NCI-H524 treated with DMSO at 0.1 percent for 48 hours (cell line): ENCODE results near the gene SFT2D3.

Experiments
- DNase-seq: peaks from one replicate; lab custom pipeline; 2025; lab: John Stamatoyannopoulos, UW

Gene SFT2D3

GRCh38 chr2:127707890-127708648 is 6.8 kb downstream of the SFT2D3 start:
- no peak for DNase-seq

- DNase-seq, result no peak
Observed at GRCh38 chr2:127709336-127709735, 8.0 kb downstream of the SFT2D3 start.

GRCh38 chr2:127712999-127713398 is 11.7 kb downstream of the SFT2D3 start:
- no peak for DNase-seq

- no peak for DNase-seq
Observed at GRCh38 chr2:127713562-127713961, 12.3 kb downstream of the SFT2D3 start.

GRCh38 chr2:127715778-127716449 is 14.6 kb downstream of the SFT2D3 start:
- no peak for DNase-seq

GRCh38 chr2:127718271-127718670 is 17.0 kb downstream of the SFT2D3 start:
- no peak for DNase-seq

GRCh38 chr2:127719301-127720218 is 18.3 kb downstream of the SFT2D3 start:
- DNase-seq, result no peak

GRCh38 chr2:127721311-127721977 is 20.1 kb downstream of the SFT2D3 start:
- DNase-seq, result no peak

GRCh38 chr2:127721978-127722355 is 20.7 kb downstream of the SFT2D3 start:
- DNase-seq, result no peak

- no peak for DNase-seq
Observed at GRCh38 chr2:127722807-127723206, 21.5 kb downstream of the SFT2D3 start.

GRCh38 chr2:127726158-127726880 is 25.0 kb downstream of the SFT2D3 start:
- DNase-seq, result no peak

GRCh38 chr2:127733113-127733815 is 32.0 kb downstream of the SFT2D3 start:
- DNase-seq, result no peak

- DNase-seq, result no peak
Observed at GRCh38 chr2:127733816-127734537, 32.7 kb downstream of the SFT2D3 start.

GRCh38 chr2:127735044-127735443 is 33.7 kb downstream of the SFT2D3 start:
- DNase-seq, result no peak

- no peak for DNase-seq
Observed at GRCh38 chr2:127735537-127736399, 34.5 kb downstream of the SFT2D3 start.

GRCh38 chr2:127737892-127738291 is 36.6 kb downstream of the SFT2D3 start:
- DNase-seq, result no peak

- no peak for DNase-seq
Observed at GRCh38 chr2:127739800-127740199, 38.5 kb downstream of the SFT2D3 start.

- DNase-seq, result no peak
Observed at GRCh38 chr2:127740665-127741288, 39.5 kb downstream of the SFT2D3 start.
